ENCODE data around the gene HAPSTR1. TPM values are rescaled to one million over a fixed set of nuclear protein-coding genes. Genes with fewer than 3 reads are reported as not detected.
A peak's percentile ranks its signal among the peaks of the same experiment; 100 is the strongest.

The HAPSTR1 gene
- total RNA-seq, 1 donor from 2014 or later = 53.1 TPM

- peaks cover 35% of the 10 kb centered on the region for H3K4me1 ChIP-seq
- intact Hi-C loops (cut with DNase I) = no loop called here
- H3K27me3 ChIP-seq (ENCODE audit: low read depth) = no peaks in the 10 kb centered on the region
- TF ChIP-seq CTCF (IDR thresholded peaks at IDR 0.05) = no peak
- no peak for DNase-seq
- H3K36me3 ChIP-seq = peaks cover 42% of the 10 kb centered on the region
- H3K27ac ChIP-seq = no peak overlapping the region
- ATAC-seq = no peak
- no peak overlapping the region for H3K4me3 ChIP-seq
- no peaks in the 10 kb centered on the region for H3K9me3 ChIP-seq
Measured at GRCh38 chr16:9124908-9125584, 33.6 kb downstream of the HAPSTR1 start.

DNA sequence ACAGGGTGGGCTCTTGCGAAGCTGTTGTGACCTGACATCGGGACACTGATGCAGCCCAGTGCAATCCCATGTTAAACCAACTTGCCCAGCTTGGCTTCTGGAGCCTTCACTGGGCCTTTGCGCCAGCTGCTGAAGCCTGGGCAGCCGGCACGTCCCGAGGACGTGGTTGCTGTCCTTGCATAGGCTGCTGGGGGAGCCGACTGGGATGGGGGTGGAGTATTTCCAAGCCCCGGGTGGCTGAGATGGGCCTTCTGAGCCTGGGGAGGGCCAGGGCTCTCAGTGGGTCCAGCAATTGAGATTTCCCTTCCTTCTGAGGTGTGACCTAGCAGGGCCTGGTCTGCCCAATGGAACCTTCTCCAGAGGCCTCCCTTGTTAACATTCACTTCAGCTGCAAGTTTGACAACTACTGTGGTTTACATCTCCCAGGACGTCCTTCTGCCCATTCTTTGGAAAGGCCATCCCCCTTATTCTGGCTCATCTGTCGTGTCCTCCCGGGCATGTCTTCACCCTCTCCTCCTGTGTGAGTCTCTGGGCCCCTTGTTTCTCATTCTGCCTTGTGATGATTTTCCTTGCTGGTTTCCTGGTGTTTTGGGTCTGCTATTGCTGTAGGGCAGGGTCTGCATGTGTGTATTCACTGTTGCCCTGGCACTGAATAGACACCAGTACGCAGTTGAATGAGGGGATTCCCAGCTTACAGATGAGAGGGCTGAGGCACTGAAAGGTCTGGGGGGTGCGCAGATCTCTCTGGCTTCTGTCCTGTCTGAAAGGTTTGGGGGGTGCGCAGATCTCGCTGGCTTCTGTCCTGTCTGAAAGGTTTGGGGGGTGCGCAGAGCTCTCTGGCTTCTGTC, 34.4 kb downstream of the HAPSTR1 start:
- TF ChIP-seq CTCF (IDR thresholded peaks at IDR 0.05) = no peak
- Histone ChIP-seq H3K9me3 (no peaks in the 10 kb centered on the region), H3K27ac (no peak overlapping the region), H3K36me3 (peaks cover 39% of the 10 kb centered on the region), H3K4me1 (peaks cover 32% of the 10 kb centered on the region), H3K4me3 (no peak overlapping the region), H3K27me3 (ENCODE audit: low read depth) (no peaks in the 10 kb centered on the region)
- DNase-seq (no peak), ATAC-seq (no peak)
- intact Hi-C loops (cut with DNase I) = no loop called here

DNA sequence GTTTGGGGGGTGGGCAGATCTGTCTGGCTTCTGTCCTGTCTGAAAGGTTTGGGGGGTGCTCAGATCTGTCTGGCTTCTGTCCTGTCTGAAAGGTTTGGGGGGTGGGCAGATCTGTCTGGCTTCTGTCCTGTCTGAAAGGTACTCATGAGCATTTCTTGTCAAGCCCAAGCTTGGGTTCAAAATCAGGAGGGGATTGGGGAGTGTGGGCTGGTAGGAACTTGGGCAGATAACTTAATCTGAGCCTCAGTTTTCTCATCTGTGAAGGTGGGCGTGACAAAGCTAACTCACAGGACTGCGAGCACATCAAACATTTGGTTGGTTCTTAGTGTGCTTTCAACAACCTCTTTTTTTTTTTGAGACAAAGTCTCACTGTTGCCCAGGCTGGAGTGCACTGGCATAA, 35.2 kb downstream of the HAPSTR1 start:
- Histone ChIP-seq H3K27ac (no peak overlapping the region), H3K9me3 (no peaks in the 10 kb centered on the region), H3K4me3 (no peak overlapping the region), H3K36me3 (peaks cover 32% of the 10 kb centered on the region), H3K27me3 (ENCODE audit: low read depth) (no peaks in the 10 kb centered on the region), H3K4me1 (peaks cover 32% of the 10 kb centered on the region)
- TF ChIP-seq CTCF (IDR thresholded peaks at IDR 0.05) = no peak
- intact Hi-C loops (cut with DNase I) = no loop called here
- no peak for DNase-seq
- no peak for ATAC-seq

DNA sequence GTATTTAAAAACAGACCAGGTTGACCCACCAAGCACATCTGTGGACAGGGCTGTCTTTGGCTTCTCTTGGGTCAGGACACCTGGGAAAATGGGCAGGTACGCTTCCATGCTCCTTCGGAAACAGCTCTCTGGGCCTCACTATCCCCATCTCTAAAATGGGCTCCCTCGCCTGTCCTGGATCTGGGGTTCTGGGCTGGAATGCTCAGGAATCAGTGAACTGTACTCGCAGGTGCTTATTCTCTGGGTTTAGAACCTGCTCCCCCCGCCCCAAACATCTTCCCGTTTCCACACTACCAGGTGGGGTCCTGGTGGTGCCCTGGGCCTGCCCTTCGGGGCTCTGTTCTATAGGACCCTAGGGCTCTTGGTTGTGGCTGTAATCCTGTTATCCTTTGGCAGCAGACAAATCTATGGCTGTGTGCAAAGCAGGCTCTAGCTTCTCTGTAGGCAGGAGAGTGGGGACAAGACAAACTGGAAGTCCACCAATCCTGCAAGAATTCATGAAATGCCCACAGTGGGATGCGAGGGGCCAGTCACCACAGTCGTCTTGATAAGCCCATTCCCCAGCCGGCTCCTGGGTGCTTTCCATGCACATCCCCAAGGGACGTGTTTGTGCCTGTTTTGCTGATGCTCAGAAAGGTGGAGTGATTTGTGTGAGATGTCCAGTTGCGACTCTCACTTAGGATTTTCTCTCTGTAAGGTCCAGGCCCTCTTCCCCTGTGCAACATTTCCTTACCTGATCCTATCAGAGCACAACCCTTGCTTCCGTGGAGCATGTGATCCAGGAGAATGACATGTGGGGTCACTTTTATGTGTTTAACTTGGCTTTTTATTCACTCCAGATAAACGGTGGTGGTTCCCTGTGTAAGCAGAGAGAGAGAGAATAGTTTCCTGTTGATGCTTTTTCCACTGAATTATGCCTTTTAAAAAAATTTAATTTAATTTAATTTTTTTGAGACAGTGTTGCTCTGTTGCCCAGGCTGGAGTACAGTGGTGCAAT, 37.2 kb downstream of the HAPSTR1 start:
- DNase-seq (no peak), ATAC-seq (no peak)
- intact Hi-C loops (cut with DNase I) = no loop called here
- Histone ChIP-seq H3K36me3 (peaks cover 14% of the 10 kb centered on the region), H3K27me3 (ENCODE audit: low read depth) (no peaks in the 10 kb centered on the region), H3K27ac (peak overlapping the region; percentile 31), H3K4me3 (no peak overlapping the region), H3K4me1 (peaks cover 27% of the 10 kb centered on the region), H3K9me3 (no peaks in the 10 kb centered on the region)
- TF ChIP-seq CTCF (IDR thresholded peaks at IDR 0.05) = no peak

DNA sequence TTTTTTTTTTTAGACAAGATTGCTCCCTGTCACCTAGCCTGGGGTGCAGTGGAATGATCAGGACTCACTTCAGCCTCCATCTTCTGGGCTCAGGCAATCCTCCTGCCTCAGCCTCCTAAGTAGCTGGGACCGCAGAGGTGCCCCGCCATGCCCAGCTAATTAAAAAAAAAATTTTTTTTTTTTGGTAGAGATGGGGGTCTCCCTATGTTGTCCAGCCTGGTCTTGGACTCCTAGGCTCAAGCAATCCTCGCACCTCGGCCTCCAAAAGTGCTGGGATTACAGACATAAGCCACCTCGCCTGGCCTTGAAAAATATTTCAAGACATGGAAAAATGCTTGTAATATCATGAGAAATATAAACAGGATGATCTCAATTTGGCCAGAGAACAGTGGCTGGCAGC, 42.9 kb downstream of the HAPSTR1 start:
- H3K4me3 ChIP-seq = no peak overlapping the region
- H3K27ac ChIP-seq = no peak overlapping the region
- no peak for DNase-seq
- intact Hi-C loops (cut with DNase I) = no loop called here
- peaks cover 7% of the 10 kb centered on the region for H3K4me1 ChIP-seq
- TF ChIP-seq CTCF (IDR thresholded peaks at IDR 0.05) = no peak
- ATAC-seq = no peak
- H3K27me3 ChIP-seq (ENCODE audit: low read depth) = no peaks in the 10 kb centered on the region
- no peaks in the 10 kb centered on the region for H3K36me3 ChIP-seq
- no peaks in the 10 kb centered on the region for H3K9me3 ChIP-seq

Data from lower lobe of right lung (tissue), 2 donors.